KMS-11 (cell line): ENCODE data around the gene FGD6.
"Not testable (repeated sequence)": the region's sequence is repeated elsewhere in the genome, so short reads cannot be mapped to it uniquely, and the experiment has no call there.

Experiments
- H2AFZ ChIP-seq: fragments of 200-600 bp; sonication (generic); 2 replicates; pipeline ENCODE4 v1.6.1; 2016; ENCODE audit warnings: antibody characterized with exemption, mixed run types, low read depth
- H3K27ac ChIP-seq: fragments of 200-600 bp; sonication (generic); 2 replicates; pipeline ENCODE4 v1.6.1; 2016; ENCODE audit warnings: mild to moderate bottlenecking, mixed run types
- H3K27me3 ChIP-seq: fragments of 200-600 bp; sonication (generic); 2 replicates; pipeline ENCODE4 v1.6.1; 2017; ENCODE audit warnings: mild to moderate bottlenecking, low read depth, mixed run types, moderate library complexity; ENCODE audit not compliant: insufficient read depth
- H3K36me3 ChIP-seq: fragments of 200-600 bp; sonication (generic); 2 replicates; pipeline ENCODE4 v1.6.1; 2017; ENCODE audit warnings: mild to moderate bottlenecking, mixed run types; ENCODE audit not compliant: insufficient read depth
- H3K4me1 ChIP-seq: fragments of 200-600 bp; sonication (generic); 2 replicates; pipeline ENCODE4 v1.6.1; 2016; ENCODE audit warnings: mild to moderate bottlenecking, low read depth, mixed run types; ENCODE audit not compliant: poor library complexity, severe bottlenecking
- H3K4me2 ChIP-seq: fragments of 200-600 bp; sonication (generic); 2 replicates; pipeline ENCODE4 v1.7.0; 2016; ENCODE audit warnings: mild to moderate bottlenecking, mixed run types
- H3K4me3 ChIP-seq: fragments of 200-600 bp; sonication (generic); IDR thresholded peaks from 2 replicates; pipeline ENCODE4 v1.6.1; 2017; ENCODE audit warnings: low read depth, low read length, mixed read lengths; ENCODE audit not compliant: insufficient read depth
- H3K79me2 ChIP-seq: fragments of 200-600 bp; sonication (generic); 2 replicates; pipeline ENCODE4 v1.6.1; 2016; ENCODE audit warnings: low read depth, mixed run types; ENCODE audit not compliant: insufficient read depth
- H3K9ac ChIP-seq: fragments of 200-600 bp; sonication (generic); 2 replicates; pipeline ENCODE4 v1.6.1; 2016; ENCODE audit warnings: mild to moderate bottlenecking, mixed run types
- H4K20me1 ChIP-seq: fragments of 200-600 bp; sonication (generic); 2 replicates; pipeline ENCODE4 v1.6.1; 2016; ENCODE audit warnings: mild to moderate bottlenecking, mixed run types; ENCODE audit not compliant: insufficient read depth
- CTCF ChIP-seq: fragments of 200-600 bp; sonication (generic); conservative IDR thresholded peaks from 2 replicates; pipeline ENCODE4 v1.6.1; 2017; ENCODE audit warnings: low read depth, mild to moderate bottlenecking, antibody characterized with exemption, low read length, moderate library complexity, mixed read lengths

The FGD6 gene

GRCh38 chr12:95239216-95239615, 21.9 kb upstream of the FGD6 start:
- H3K9ac ChIP-seq, result no peak overlapping the region
- no peak overlapping the region for H2AFZ ChIP-seq
- peaks cover 3% of the 10 kb centered on the region; the same call in 1 of the 2 replicates for H3K36me3 ChIP-seq
- H4K20me1 ChIP-seq, result 0 out of 2 replicates have a peak, but pooled peaks cover 4% of the 10 kb centered on the region
- no peak overlapping the region for H3K4me3 ChIP-seq
- H3K27me3 ChIP-seq, result no peaks in the 10 kb centered on the region
- H3K79me2 ChIP-seq, result peaks cover 17% of the 10 kb centered on the region; the same call in 1 of the 2 replicates
- TF ChIP-seq CTCF, result no peak
- H3K4me2 ChIP-seq, result no peak overlapping the region
- no peak overlapping the region for H3K27ac ChIP-seq
- H3K4me1 ChIP-seq, result peaks cover 3% of the 10 kb centered on the region

- no peak overlapping the region for H3K9ac ChIP-seq
- no peak overlapping the region for H3K27ac ChIP-seq
- peaks cover 3% of the 10 kb centered on the region; the same call in 1 of the 2 replicates for H3K36me3 ChIP-seq
- no peak for TF ChIP-seq CTCF
- no peak overlapping the region for H3K4me3 ChIP-seq
- H3K4me1 ChIP-seq, result peaks cover 3% of the 10 kb centered on the region
- no peak overlapping the region for H2AFZ ChIP-seq
- H3K27me3 ChIP-seq, result no peaks in the 10 kb centered on the region
- no peak overlapping the region for H3K4me2 ChIP-seq
- H4K20me1 ChIP-seq, result 0 out of 2 replicates have a peak, but pooled peaks cover 4% of the 10 kb centered on the region
- H3K79me2 ChIP-seq, result peaks cover 22% of the 10 kb centered on the region; the same call in 1 of the 2 replicates
Observed at GRCh38 chr12:95238150-95238549, 20.9 kb upstream of the FGD6 start.

GRCh38 chr12:95237315-95237714, 20.0 kb upstream of the FGD6 start:
- Histone ChIP-seq H3K4me3 (no peak overlapping the region), H3K79me2 (peaks cover 25% of the 10 kb centered on the region; the same call in 1 of the 2 replicates), H2AFZ (no peak overlapping the region), H3K36me3 (0 out of 2 replicates have a peak, but pooled peaks cover 1% of the 10 kb centered on the region), H3K27ac (no peak overlapping the region), H3K9ac (no peak overlapping the region), H3K27me3 (no peaks in the 10 kb centered on the region), H4K20me1 (0 out of 2 replicates have a peak, but pooled peaks cover 4% of the 10 kb centered on the region), H3K4me1 (peaks cover 3% of the 10 kb centered on the region), H3K4me2 (no peak overlapping the region)
- no peak for TF ChIP-seq CTCF

- peaks cover 39% of the 10 kb centered on the region; the same call in 1 of the 2 replicates for H3K79me2 ChIP-seq
- not testable (repeated sequence) for H3K27ac ChIP-seq, H2AFZ ChIP-seq, H3K4me1 ChIP-seq, H4K20me1 ChIP-seq, H3K27me3 ChIP-seq, H3K4me2 ChIP-seq, H3K4me3 ChIP-seq, H3K9ac ChIP-seq, H3K36me3 ChIP-seq
Observed at GRCh38 chr12:95235621-95236020, 18.4 kb upstream of the FGD6 start.

- not testable (repeated sequence) for H3K36me3 ChIP-seq, H3K4me2 ChIP-seq
Observed at GRCh38 chr12:95234187-95234586, 16.9 kb upstream of the FGD6 start.

More at GRCh38 chr12:95234187-95234586, 16.9 kb upstream of the FGD6 start:
- H3K79me2 ChIP-seq, result peaks cover 47% of the 10 kb centered on the region; the same call in 1 of the 2 replicates
- H3K4me3 ChIP-seq, H3K27me3 ChIP-seq, H3K4me1 ChIP-seq, H4K20me1 ChIP-seq, H3K9ac ChIP-seq, H2AFZ ChIP-seq, H3K27ac ChIP-seq: not testable (repeated sequence)
